ENCODE measurements around the gene CREBZF.

GRCh38 chr11:85709941-85710702, 45.2 kb upstream of the CREBZF start:
- TF ChIP-seq EZH2 (IDR thresholded peaks at IDR 0.05; ENCODE audit: low read depth) (no peak), CTCF (conservative IDR thresholded peaks at IDR 0.05) (no peak)
